NCI-H1694 (cell line): ENCODE results near the gene OR2T8.

Source experiments
- DNase-seq: peaks from one replicate; lab custom pipeline; 2025; lab: John Stamatoyannopoulos, UW

The OR2T8 gene, protein sequence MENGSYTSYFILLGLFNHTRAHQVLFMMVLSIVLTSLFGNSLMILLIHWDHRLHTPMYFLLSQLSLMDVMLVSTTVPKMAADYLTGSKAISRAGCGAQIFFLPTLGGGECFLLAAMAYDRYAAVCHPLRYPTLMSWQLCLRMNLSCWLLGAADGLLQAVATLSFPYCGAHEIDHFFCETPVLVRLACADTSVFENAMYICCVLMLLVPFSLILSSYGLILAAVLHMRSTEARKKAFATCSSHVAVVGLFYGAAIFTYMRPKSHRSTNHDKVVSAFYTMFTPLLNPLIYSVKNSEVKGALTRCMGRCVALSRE

GRCh38 chr1:247919952-247920351 is at the start of gene OR2T8:
Gene OR2T8, plus strand, starts transcription at chr1:247920252. Its CDS starts 766 bp downstream, at chr1:247921018.
- DNase-seq, result no peak

DNA sequence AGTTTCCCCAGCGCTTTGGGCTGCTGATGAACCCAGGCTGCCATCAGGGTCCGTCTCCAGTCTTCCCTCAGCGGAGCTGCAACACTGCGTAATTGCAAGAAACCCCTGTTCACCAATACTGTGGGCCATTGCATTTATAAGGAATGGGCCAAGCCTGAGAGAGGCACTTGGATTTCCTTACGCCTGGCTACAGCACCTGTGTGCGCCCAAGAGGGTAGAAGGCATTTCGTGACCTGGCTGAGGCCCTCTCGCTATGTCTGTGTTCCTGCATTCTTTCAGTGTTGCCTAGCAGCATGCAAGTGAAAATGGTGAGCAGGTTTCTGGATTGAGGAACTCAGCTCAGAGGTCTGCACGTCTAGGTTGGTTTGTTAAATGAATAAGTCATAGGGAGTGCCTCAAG is 36.7 kb upstream of the OR2T8 start:
- no peak for DNase-seq

DNA sequence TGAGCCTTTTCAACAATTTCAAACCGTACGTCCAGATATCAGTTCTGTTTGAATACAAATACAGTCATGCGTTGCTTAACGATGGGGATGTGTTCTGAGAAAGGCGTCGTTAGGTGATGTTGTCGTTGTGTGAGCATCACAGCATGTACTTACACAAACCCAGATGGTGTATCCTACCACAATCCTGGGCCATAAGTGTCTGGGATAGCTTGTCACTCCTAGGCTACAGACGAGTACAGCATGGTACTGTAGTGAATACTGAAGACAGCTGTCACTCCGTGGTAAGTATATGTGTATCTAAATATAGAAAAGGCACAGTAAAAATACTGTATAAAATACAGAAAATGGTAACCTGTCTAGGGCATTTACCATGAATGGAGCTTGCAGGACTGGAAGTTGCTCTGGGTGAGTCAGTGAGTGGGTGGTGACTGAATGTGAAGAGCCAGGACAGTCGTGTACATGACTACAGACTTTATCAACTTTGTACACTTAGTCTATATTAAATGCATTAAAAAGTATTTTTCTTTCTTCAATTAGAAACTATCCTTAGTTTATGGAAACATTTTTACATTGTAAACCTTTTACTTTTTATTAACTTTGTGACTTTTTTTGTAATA is 35.1 kb upstream of the OR2T8 start:
- no peak for DNase-seq

DNA sequence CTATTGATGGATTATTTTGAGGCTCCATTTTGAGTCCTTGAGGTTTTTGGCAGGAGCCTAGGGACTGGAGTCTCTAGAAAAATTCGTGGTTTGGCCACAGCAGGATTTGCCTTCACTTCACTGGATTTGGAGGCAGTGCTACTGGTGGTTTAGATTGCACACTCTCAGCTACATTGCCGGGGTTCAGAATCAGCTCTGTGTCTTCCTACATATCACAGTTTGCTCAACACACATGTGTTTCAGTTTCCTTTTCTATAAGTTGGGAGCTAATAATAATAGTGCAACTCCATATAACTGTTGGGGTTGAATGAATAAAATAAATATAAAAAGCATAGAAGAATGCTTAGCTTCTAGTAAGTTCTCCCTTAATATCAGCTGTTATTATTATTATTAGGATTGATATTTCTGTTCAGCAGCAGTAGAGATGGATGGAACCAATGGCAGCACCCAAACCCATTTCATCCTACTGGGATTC is 24.9 kb upstream of the OR2T8 start, which contains the start of gene OR2W3:
Gene OR2W3, plus strand, starts transcription at position 425 of the 475 bp plus-strand sequence. Its CDS starts 0 bp downstream, at position 425.
- DNase-seq, result no peak

DNA sequence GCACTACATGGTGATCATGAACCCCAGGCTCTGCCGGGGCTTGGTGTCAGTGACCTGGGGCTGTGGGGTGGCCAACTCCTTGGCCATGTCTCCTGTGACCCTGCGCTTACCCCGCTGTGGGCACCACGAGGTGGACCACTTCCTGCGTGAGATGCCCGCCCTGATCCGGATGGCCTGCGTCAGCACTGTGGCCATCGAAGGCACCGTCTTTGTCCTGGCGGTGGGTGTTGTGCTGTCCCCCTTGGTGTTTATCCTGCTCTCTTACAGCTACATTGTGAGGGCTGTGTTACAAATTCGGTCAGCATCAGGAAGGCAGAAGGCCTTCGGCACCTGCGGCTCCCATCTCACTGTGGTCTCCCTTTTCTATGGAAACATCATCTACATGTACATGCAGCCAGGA is 24.1 kb upstream of the OR2T8 start:
- no peak for DNase-seq

DNA sequence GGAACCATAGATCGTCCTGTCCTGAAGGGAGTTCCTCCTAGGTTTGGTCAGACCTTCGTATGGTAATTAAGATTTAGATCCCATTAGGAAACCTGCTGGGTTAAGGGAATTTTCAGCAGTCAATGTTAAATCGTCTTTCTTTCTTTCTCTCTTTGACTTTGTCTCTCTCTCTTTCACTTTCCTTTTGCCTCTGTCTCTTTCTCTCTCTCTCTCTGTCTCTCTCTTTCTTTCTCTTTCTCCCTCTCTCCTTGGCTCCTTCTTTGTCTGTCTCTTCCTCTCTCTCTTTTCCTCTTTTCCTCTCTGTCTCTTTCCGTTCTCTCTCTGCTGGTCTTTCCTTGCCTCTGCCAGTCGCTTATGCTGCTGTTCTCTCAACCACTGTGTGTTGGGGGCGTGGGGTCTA is 15.9 kb upstream of the OR2T8 start:
- DNase-seq, result no peak

GRCh38 chr1:247905181-247905580 is 14.9 kb upstream of the OR2T8 start:
- DNase-seq, result no peak

DNA sequence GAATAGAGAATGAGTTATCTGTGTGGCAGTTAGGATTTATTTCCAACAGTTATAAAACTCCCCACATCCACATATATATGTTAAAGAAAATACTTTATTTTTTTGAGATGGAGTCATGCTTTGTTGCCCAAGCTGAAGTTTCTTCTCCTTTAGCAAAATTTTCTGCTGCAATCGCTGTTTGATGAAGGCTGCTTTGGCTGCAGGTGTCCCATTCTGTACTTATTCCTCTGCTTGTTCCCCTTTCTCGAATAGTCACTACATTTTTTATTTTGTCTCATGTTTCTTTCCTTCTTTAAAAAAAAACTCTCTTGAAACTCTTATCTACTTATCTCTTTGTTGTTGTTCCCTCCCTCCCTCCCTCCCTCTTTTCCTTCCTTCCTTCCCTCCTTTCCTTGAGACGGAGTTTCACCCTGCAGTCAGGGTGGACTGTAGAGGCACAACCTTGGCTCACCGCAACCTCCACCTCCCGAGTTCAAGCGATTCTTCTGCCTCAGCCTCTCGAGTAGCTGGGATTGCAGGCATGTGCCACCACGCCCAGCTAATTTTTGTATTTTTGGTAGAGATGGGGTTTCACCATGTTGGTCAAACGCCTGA is 14.0 kb upstream of the OR2T8 start:
- DNase-seq, result no peak

- no peak for DNase-seq
Measured at GRCh38 chr1:247906504-247907047, 13.5 kb upstream of the OR2T8 start.

DNA sequence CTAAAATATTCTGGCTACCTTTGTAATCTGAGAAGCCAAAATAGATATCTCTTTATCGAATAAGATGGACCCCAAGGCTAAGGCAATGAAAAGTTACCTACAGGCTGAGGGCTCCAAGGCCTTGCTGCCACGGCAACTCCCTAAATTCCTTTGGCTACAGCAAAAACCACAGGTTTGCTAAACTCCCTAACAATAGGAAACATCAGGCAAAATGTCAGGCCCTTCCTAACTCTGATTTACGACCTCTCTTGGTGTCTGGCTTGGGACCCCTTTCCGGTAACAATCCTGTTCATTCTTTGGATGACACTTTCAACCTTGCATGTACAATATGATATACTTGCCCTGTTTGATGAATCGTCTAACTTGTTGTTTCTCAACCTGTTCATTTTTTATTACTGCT is 11.3 kb upstream of the OR2T8 start:
- no peak for DNase-seq

GRCh38 chr1:247913786-247914185 is 6.3 kb upstream of the OR2T8 start:
- no peak for DNase-seq

DNA sequence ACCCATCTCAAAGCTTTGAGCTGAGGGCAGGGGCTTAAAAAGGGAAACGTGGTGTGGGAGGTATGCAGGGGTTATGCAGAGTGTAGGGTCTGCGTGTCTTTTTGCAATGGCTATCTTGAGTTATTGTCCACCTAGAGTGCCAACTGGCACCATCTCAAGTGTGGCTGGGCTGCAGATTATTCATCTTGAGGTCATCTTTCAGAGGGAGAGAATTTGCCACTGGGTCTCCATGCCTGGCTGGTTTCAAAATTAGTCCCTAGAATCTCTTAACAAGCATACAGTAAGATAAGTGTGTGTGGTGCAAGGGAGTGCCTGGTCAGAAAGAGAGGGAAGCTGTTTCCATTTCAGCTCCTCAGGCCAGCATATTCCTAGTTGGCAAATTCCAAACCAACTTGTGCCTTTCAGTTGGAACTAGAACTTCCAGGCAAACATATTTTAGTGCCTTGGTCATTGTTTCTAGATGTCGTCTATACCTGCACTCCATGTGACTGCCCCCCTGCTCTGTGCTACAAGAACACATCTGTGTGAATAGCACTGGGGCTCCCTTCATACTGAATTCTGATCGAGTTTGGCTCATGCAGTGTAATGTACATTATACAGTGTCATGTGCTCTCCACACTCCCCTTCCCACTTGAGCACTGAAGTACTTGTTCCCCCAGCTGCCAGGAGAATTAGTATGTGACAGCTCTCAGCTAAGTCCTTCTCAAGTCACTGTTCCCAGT is 5.0 kb upstream of the OR2T8 start:
- no peak for DNase-seq

DNA sequence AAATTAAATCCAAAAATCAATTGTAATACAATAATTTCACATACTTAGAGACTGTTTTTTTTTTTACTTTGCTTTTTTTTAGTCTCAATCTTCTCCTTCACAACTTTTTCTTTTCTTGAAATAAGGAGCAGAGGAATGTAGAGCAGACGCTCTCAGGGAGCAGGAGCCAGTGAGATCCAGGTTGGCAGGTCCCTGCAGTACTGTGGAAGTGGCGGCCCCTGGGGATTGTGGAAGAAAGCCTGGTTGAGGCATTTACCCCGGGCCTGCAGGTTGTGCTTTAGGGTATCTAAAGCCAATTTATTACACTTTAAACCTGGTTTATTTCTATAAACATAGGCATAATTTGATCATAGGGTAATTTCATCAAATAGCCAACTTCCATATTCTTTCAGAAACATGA is 3.9 kb downstream of the OR2T8 start:
- no peak for DNase-seq

GRCh38 chr1:247924868-247925267 is 4.8 kb downstream of the OR2T8 start, which contains the start of gene OR2AJ1:
Gene OR2AJ1, plus strand, starts transcription at chr1:247924889. Its CDS starts 8,880 bp downstream, at chr1:247933769.
- no peak for DNase-seq

GRCh38 chr1:247933989-247934388 is 13.9 kb downstream of the OR2T8 start:
- no peak for DNase-seq

GRCh38 chr1:247935781-247936180 is 15.7 kb downstream of the OR2T8 start:
- no peak for DNase-seq

- no peak for DNase-seq
Measured at GRCh38 chr1:247936415-247936814, 16.4 kb downstream of the OR2T8 start.

DNA sequence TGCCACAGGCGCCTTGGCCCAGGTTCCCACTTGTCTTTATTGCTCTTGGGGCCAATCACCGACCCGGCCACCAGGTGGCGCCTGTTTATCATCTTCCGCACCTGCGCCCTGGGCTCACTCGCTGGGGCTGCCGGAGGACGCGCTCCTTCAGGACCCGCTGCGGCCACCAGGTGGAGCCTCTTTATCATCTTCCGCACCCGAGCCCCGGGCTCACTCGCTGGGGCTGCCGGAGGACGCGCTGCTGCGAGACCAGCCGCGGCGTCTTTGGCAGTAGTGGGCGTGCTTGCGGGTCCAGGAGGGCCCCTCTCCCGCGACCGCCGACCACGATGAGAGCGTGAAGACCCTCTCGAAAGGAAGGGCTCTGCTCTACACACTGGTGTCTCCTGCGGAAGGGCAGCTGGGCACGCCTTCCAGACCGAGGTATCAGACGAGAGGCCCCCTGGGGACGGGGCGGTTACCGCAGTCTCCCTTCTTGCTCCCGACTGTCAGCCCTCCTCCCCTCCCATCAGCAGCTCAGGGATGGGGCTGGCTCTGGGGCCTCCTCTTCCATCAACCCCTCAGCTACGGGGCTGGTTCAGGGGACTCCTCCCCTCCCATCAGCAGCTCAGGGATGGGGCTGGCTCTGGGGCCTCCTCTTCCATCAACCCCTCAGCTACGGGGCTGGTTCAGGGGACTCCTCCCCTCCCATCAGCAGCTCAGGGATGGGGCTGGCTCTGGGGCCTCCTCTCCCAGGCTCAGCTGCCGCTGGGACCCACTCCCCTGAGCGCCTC is 17.1 kb downstream of the OR2T8 start:
- peak; percentile 70 for DNase-seq

- no peak for DNase-seq
Measured at GRCh38 chr1:247942624-247943023, 22.6 kb downstream of the OR2T8 start.

DNA sequence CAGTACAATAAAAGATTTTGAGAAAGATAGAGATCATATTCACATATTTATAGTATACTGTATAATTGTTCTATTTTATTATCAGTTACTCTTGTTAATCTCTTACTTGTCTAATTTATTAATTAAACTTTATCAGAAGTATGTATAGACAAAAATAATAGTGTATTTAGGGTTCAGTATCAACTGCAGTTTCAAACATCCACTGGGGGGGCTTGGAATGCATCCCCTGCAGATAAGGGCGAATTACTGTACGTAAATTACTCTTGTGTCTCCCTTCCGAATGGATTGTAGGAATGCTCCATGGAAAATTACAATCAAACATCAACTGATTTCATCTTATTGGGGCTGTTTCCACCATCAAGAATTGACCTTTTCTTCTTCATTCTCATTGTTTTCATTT is 28.5 kb downstream of the OR2T8 start, which contains the start of gene OR2L8:
Gene OR2L8, plus strand, starts transcription at position 301 of the 400 bp plus-strand sequence. Its CDS starts 0 bp downstream, at position 301.
- DNase-seq, result no peak

DNA sequence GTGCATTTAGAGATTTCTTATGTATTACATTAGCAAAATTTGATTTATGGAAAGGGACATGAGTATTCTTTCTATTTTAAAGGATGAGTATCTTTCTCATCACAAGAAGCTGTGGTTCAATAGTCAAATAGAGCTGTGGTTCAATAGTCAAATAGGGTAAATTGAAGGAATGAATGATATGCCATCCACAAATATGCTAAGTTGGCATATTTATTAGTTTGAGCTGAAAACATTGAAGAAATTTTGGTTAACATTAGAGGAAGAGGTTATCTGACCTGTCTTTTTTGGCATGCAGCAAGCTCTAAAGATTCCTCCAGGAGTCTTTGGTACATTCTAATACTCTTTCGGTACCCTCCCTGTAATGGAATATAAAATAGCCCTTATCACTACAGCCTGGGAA is 33.4 kb downstream of the OR2T8 start:
- DNase-seq, result no peak
